K562 (cell line): ENCODE measurements around the gene ELMO3. TPM values are rescaled to one million over a fixed set of nuclear protein-coding genes. Genes with fewer than 3 reads are reported as not detected.

ENCODE experiments used
- ADNP ChIP-seq: fragments of 200-800 bp; sonication (Bioruptor generic); IDR thresholded peaks from 2 replicates; pipeline ENCODE4 v1.6.1; 2016; ENCODE audit warnings: missing genetic modification characterization, missing compliant biosample characterization
- ARID2 ChIP-seq: fragments of 450-650 bp; IDR thresholded peaks from 2 replicates; pipeline ENCODE4 v1.6.1; 2017; ENCODE audit warnings: antibody characterized with exemption, mild to moderate bottlenecking
- CBFA2T3 ChIP-seq: fragments of 450-650 bp; IDR thresholded peaks from 2 replicates; pipeline ENCODE4 v1.6.1; 2017
- CLOCK ChIP-seq: fragments of 250-450 bp; sonication (Bioruptor Pico); IDR thresholded peaks from 2 replicates; pipeline ENCODE4 v1.4.0; 2020; ENCODE audit warnings: mild to moderate bottlenecking, moderate library complexity, borderline replicate concordance
- DMBX1 ChIP-seq: fragments of 250-450 bp; sonication (Bioruptor Pico); IDR thresholded peaks from 2 replicates; pipeline ENCODE4 v1.8.0; 2022; ENCODE audit warnings: inconsistent platforms, mild to moderate bottlenecking, moderate library complexity, borderline replicate concordance
- ERF ChIP-seq: fragments of 450-650 bp; formaldehyde crosslinking; IDR thresholded peaks from 2 replicates; pipeline ENCODE4 v1.4.0; 2020; ENCODE audit warnings: mild to moderate bottlenecking, mixed read lengths
- HINFP ChIP-seq: fragments of 450-650 bp; conservative IDR thresholded peaks from 2 replicates; pipeline ENCODE4 v1.6.1; 2016; ENCODE audit warnings: missing genetic modification characterization, low read depth, mild to moderate bottlenecking, control low read depth, missing compliant biosample characterization
- RERE ChIP-seq: sonication (generic); formaldehyde crosslinking; IDR thresholded peaks from 2 replicates; pipeline ENCODE4 v1.8.0; 2023; ENCODE audit warnings: missing genetic modification reagents, mild to moderate bottlenecking, borderline replicate concordance
- SNRNP70 ChIP-seq: fragments of 200-400 bp; formaldehyde crosslinking; optimal IDR thresholded peaks from 2 replicates; pipeline ENCODE3; 2017; ENCODE audit warnings: low read depth, low read length
- STAT5B ChIP-seq: fragments of 250-450 bp; sonication (Bioruptor Pico); IDR thresholded peaks from 2 replicates; pipeline ENCODE4 v1.8.0; 2021; ENCODE audit warnings: mild to moderate bottlenecking, inconsistent platforms
- VEZF1 ChIP-seq: fragments of 200-800 bp; sonication (Bioruptor generic); IDR thresholded peaks from 2 replicates; pipeline ENCODE4 v1.6.1; 2017; ENCODE audit warnings: missing genetic modification characterization, missing compliant biosample characterization
- ZBTB33 ChIP-seq: sonication (generic); formaldehyde crosslinking; IDR thresholded peaks from 2 replicates; pipeline ENCODE4 v1.8.1; 2023; ENCODE audit warnings: mild to moderate bottlenecking, missing genetic modification reagents
- ZNF444 ChIP-seq: fragments of 250-450 bp; sonication (Bioruptor Pico); IDR thresholded peaks from 2 replicates; pipeline ENCODE4 v1.4.0; 2020; ENCODE audit warnings: mild to moderate bottlenecking, moderate library complexity
- polyA plus RNA-seq, 8 experiments: library from polyadenylated mRNA; depleted of rRNA in 4 of 8; stranded (reverse) in 5 of 8; unstranded in 3 of 8; fragments of >200 nt; fragmentation: Nextera tagmentation in 2 of 8; fragmentation: Illumina TruSeq in 1 of 8; extraction: Ambion mirVana in 2 of 8; extraction: Trizol in 1 of 8; gene quantifications; 2 replicates each; pipeline versions ENCODE4 v1.2.1 to v1.2.3, GENCODE V29; 2011 to 2014; ENCODE audit warnings: inconsistent platforms in 1 of 8, missing spikeins in 1 of 8
- total RNA-seq, 7 experiments: library from RNA; depleted of rRNA in 6 of 7; stranded (reverse); fragments of >200 nt in 6 of 7; fragmentation: Illumina TruSeq in 2 of 7; extraction: Trizol in 2 of 7; gene quantifications; 2 replicates each; pipeline versions ENCODE4 v1.2.1 to v1.2.3, GENCODE V29; 2011 to 2021; ENCODE audit warnings: low replicate concordance in 1 of 7

ELMO3 gene
- total and polyA plus RNA-seq, 9 of the 15 experiments (the other 6 are each of a cell fraction or from before 2014, with no cell fraction given) = 0.04 to 5.1 (median 1.5) TPM

GRCh38 chr16:67236563-67237395 is 37.8 kb downstream of the ELMO3 start (continued):
- TF ChIP-seq STAT5B (CRISPR knock-in tag) (no peak), ZBTB33 (peak; percentile 86), SNRNP70 (no peak), ZNF444 (CRISPR knock-in tag) (no peak), HINFP (tag) (no peak), CLOCK (CRISPR knock-in tag) (no peak), ADNP (tag) (no peak), ERF (CRISPR knock-in tag) (no peak), CBFA2T3 (no peak), RERE (CRISPR knock-in tag) (no peak), ARID2 (no peak), VEZF1 (CRISPR knock-in tag) (peak; percentile 76), DMBX1 (CRISPR knock-in tag) (no peak)
